OCI-LY3 (cell line): ENCODE data around the gene CACNA1E.

Source experiments
- H2AFZ ChIP-seq: fragments of 200-600, 300-600 bp; shearing (Covaris generic); 2 replicates; pipeline ENCODE4 v1.6.0; 2014; ENCODE audit warnings: antibody characterized with exemption, low read depth, low read length
- H3K27ac ChIP-seq: fragments of 200-600, 300-600 bp; sonication (generic); 2 replicates; pipeline ENCODE4 v1.5.1; 2014; ENCODE audit warnings: mild to moderate bottlenecking, low read length, moderate library complexity, mixed read lengths
- H3K27me3 ChIP-seq: fragments of 200-600, 300-600 bp; sonication (generic); 2 replicates; pipeline ENCODE4 v1.6.1; 2014; ENCODE audit warnings: low read depth, low read length, mixed read lengths
- H3K36me3 ChIP-seq: fragments of 200-600, 300-600 bp; sonication (generic); replicated peaks from 2 replicates; pipeline ENCODE3; 2014; ENCODE audit warnings: low read depth, low read length, mixed read lengths
- H3K4me1 ChIP-seq: fragments of 300-600, 200-600 bp; sonication (generic); 2 replicates; pipeline ENCODE4 v1.6.1; 2014; ENCODE audit warnings: low read length, mixed read lengths
- H3K4me2 ChIP-seq: fragments of 200-600, 300-600 bp; sonication (generic); 2 replicates; pipeline ENCODE4 v1.6.1; 2014; ENCODE audit warnings: low read length, mixed read lengths
- H3K4me3 ChIP-seq: fragments of 300-600, 200-600 bp; sonication (generic); 2 replicates; pipeline ENCODE4 v1.5.1; 2014; ENCODE audit warnings: antibody characterized with exemption, mild to moderate bottlenecking, low read length, moderate library complexity
- H3K79me2 ChIP-seq: fragments of 300-600, 200-600 bp; shearing (Covaris generic); 2 replicates; pipeline ENCODE4 v1.6.1; 2014; ENCODE audit warnings: mild to moderate bottlenecking, low read length, mixed read lengths
- H3K9ac ChIP-seq: fragments of 300-600, 200-600 bp; shearing (Covaris generic); 2 replicates; pipeline ENCODE4 v1.6.0; 2014; ENCODE audit warnings: mild to moderate bottlenecking, low read length, moderate library complexity
- H3K9me3 ChIP-seq: fragments of 200-600, 300-600 bp; shearing (Covaris generic); 2 replicates; pipeline ENCODE4 v1.6.1; 2014; ENCODE audit warnings: low read length, mixed read lengths; ENCODE audit not compliant: insufficient read depth
- H4K20me1 ChIP-seq: fragments of 200-600, 300-600 bp; sonication (generic); 2 replicates; pipeline ENCODE4 v1.6.1; 2016; ENCODE audit warnings: low read length, mixed read lengths; ENCODE audit not compliant: insufficient read depth
- EZH2phosphoT487 ChIP-seq: fragments of 200-600 bp; shearing (Covaris generic); IDR thresholded peaks from 2 replicates; pipeline ENCODE4 v1.6.1; 2018; ENCODE audit warnings: antibody characterized with exemption, mixed run types, low read depth
- TF ChIP-seq, protein P1 (sequence below): fragments of 200-600, 300-600 bp; sonication (generic); IDR thresholded peaks from 2 replicates; pipeline ENCODE4 v1.5.1; 2014; ENCODE audit warnings: antibody characterized with exemption, low read length, low read depth

Gene CACNA1E

DNA sequence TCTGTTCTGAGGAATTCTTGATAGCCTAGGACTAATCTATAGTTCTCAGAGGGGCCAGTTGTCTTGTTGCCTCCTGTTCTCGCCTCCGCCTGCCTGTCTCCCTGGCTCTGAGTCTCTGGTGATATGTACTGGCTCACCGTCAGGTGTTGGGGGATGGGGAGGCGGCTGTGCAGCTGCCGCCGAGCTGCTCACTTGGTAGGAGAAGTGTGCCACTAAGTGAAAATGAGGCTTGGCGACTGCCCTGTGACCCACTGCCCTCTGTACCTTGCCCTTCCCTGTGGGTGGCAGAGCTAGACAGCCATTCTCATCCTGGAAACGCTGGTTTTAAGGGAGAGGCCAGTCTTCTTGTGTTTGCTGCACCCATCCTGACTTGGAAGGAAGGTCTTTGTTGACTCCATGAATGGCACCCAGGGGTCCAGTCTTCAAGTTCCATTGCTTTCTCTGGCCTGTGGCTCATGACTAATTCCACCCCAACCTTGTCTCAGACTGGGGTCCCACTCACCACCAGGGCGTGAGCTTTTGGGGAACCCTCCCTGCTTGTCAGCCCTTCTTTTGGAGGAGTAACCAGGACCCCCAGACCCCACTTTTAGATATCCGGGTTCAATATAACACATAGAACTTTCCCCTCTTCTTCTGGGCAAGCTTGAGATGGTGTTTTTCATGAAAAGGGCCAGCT is 120.6 kb downstream of the CACNA1E start:
- H4K20me1 ChIP-seq: no peaks in the 10 kb centered on the region
- H3K79me2 ChIP-seq: no peaks in the 10 kb centered on the region

DNA sequence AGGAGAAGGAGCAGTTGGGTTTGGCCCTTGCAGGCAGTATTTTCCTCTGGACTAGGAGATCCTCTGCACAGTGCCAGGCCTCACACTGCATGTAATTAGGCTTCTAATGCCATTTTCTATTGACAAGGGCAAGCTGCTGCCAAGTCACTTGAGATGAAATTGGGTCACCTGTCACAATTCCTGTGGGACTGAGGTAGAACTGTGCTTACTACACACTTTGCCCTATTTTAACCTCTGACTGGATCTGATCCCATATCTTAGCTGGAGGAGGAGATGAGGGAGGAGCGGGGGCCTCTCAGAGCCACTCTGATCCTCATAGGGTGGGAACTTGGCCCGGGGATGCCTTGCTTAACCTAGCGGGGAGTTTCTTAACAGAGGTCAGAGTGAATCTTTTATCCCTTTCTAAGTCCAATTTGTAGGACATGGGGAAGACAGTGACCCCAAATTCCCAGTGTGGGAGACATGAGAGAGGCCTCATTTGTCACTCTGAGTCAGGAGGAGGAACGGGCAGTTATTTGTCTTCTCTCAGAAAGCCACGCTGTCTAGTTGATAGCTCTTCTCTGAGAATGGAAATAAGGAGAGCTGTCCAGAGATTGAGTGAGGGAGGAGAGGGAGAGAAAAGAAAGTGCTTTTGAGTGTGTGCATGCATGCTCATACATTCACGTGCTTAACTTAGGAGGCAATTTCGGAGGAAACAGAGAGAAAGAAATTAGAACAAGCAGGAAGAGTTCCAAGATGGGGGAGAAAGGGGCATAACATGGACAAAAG is 121.3 kb downstream of the CACNA1E start:
- Histone ChIP-seq H3K27ac (no peak overlapping the region), H3K9ac (no peak overlapping the region), H3K9me3 (no peaks in the 10 kb centered on the region), H4K20me1 (no peaks in the 10 kb centered on the region), H3K79me2 (no peaks in the 10 kb centered on the region), H3K4me2 (no peak overlapping the region), H2AFZ (no peak overlapping the region), H3K27me3 (peaks cover 49% of the 10 kb centered on the region), H3K4me1 (no peaks in the 10 kb centered on the region), H3K4me3 (no peak overlapping the region), H3K36me3 (no peaks in the 10 kb centered on the region)
- no peak for TF ChIP-seq EZH2phosphoT487
- TF ChIP-seq, protein P1, sequence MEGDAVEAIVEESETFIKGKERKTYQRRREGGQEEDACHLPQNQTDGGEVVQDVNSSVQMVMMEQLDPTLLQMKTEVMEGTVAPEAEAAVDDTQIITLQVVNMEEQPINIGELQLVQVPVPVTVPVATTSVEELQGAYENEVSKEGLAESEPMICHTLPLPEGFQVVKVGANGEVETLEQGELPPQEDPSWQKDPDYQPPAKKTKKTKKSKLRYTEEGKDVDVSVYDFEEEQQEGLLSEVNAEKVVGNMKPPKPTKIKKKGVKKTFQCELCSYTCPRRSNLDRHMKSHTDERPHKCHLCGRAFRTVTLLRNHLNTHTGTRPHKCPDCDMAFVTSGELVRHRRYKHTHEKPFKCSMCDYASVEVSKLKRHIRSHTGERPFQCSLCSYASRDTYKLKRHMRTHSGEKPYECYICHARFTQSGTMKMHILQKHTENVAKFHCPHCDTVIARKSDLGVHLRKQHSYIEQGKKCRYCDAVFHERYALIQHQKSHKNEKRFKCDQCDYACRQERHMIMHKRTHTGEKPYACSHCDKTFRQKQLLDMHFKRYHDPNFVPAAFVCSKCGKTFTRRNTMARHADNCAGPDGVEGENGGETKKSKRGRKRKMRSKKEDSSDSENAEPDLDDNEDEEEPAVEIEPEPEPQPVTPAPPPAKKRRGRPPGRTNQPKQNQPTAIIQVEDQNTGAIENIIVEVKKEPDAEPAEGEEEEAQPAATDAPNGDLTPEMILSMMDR: no peak

More for the DNA sequence above, 120.6 kb downstream of the CACNA1E start:
- Histone ChIP-seq H3K36me3 (no peaks in the 10 kb centered on the region), H3K27me3 (peaks cover 49% of the 10 kb centered on the region), H3K4me2 (no peak overlapping the region), H3K4me3 (no peak overlapping the region), H3K9me3 (no peaks in the 10 kb centered on the region), H3K9ac (no peak overlapping the region), H3K4me1 (no peaks in the 10 kb centered on the region), H3K27ac (no peak overlapping the region), H2AFZ (no peak overlapping the region)
- TF ChIP-seq EZH2phosphoT487: no peak
- TF ChIP-seq, protein P1: no peak

DNA sequence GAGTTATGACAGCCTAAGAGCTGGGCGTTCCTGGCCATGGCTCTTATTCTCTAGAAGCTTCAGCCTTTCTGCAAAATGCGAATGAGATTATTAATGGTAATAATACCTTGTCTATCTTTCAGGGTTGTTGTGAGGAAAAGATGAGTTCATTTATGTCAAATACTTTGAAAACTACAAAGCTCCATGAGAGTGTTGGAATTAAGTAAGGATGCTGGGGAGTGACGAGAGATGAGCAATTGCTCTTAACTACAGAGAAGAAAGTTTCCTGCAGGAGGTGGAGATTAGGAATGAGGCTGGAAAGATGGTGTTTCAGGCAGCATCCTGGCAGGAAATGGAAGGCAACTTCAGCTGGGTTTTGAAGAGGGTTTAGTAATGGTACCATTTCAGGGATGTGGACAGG is 124.2 kb downstream of the CACNA1E start:
- Histone ChIP-seq H2AFZ (no peak overlapping the region), H3K9me3 (no peaks in the 10 kb centered on the region), H3K4me2 (no peak overlapping the region), H3K36me3 (no peaks in the 10 kb centered on the region), H3K27ac (no peak overlapping the region), H3K4me3 (no peak overlapping the region), H3K9ac (no peak overlapping the region), H3K79me2 (no peaks in the 10 kb centered on the region), H3K4me1 (no peaks in the 10 kb centered on the region), H3K27me3 (peaks cover 29% of the 10 kb centered on the region), H4K20me1 (no peaks in the 10 kb centered on the region)
- TF ChIP-seq, protein P1: no peak
- TF ChIP-seq EZH2phosphoT487: no peak

DNA sequence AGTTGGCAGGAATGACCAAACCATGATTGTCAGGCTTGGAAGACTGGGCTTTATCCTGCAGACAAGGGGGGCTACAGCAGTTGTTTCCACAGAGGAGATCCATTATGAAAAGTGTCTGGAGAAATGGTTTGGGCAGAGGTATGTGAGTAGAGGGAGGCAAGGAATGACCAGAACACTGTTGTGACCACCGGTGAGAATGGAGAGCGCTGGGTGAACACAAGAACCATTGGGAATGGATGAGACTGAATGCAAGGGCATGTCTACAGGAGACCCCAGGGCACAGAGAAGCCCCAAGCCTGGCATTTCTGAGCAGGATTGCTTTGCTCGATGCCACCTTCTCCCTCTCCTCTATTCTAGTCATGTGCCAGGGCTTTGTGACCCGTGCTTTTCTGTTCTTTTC is 125.1 kb downstream of the CACNA1E start:
- H3K4me2 ChIP-seq: no peak overlapping the region
- H3K9me3 ChIP-seq: no peaks in the 10 kb centered on the region
- H3K4me1 ChIP-seq: no peaks in the 10 kb centered on the region
- no peak overlapping the region for H3K9ac ChIP-seq
- no peak overlapping the region for H2AFZ ChIP-seq
- peaks cover 29% of the 10 kb centered on the region for H3K27me3 ChIP-seq
- TF ChIP-seq, protein P1: no peak
- TF ChIP-seq EZH2phosphoT487: no peak
- no peak overlapping the region for H3K27ac ChIP-seq
- no peaks in the 10 kb centered on the region for H3K36me3 ChIP-seq
- no peak overlapping the region for H3K4me3 ChIP-seq
- H3K79me2 ChIP-seq: no peaks in the 10 kb centered on the region
- H4K20me1 ChIP-seq: no peaks in the 10 kb centered on the region
